Kidney capillary endothelial cell (primary cell): Measurements from ENCODE around the gene INSYN2B.
"Not testable (repeated sequence)": the region's sequence is repeated elsewhere in the genome, so short reads cannot be mapped to it uniquely, and the experiment has no call there.

Experiments used
- DNase-seq: peaks from one replicate; pipeline ENCODE4 v3.0.0-alpha.2; 2018; ENCODE audit warnings: low spot score

INSYN2B gene

DNA sequence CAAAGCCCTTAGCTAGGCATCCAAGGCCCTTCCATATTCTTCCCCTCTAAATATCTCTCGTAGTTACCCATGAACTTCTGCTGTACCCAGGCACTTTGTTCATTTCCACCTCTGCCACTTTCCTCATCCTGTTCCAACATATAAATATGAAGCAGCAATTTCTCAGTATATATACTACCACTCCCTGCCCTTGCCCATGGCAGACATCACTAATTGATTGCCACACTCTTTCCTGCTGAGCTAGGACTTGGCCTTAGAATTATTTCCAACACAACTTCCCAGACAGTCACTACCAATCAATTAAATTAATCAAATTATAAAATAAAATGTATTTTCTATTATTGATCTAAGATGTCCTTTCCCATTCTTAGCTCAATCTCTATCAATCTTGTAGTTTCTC is 8.5 kb downstream of the INSYN2B start:
- DNase-seq = peak; percentile 47

DNA sequence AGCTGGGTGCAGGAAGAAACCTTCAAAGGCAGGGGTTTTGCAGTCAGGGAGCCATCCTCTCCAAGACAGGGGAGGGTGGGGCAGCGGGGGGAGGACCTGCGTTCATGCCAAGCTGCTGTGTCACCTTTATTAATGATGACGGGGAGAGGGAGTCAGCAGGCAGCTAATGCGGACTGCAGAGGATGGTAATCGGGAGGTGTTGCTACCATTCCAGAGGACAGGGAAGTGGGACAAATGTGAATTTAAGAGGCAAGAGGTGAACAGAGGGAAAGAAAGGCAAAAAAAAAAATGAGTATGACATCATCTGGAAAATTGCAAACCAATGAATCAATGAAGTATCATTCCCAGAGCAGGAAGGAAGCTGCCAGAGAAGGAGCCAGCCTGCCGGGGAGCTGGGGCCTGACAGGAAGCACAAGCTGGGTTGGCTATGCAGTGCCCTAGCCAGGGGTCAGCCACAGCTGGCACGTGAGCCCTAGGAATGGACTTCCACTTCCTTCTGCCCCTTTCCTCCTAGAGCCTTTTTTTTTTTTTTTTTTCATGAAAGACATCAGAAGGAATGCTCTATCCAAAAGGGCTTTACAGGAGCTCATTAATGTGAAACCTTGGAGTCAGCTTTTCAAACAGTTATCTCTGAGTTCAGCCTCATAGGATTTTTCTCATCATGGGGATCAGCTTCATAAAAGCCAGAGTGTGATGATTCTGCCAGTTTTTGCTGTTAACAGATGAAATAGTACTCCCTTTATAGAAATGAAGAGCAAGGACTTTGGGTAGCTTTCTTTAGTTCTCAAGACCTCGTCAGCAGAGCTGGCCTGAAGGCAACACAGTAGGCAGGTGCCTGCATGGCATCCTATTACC is 9.2 kb downstream of the INSYN2B start:
- DNase-seq = peak; percentile 99

DNA sequence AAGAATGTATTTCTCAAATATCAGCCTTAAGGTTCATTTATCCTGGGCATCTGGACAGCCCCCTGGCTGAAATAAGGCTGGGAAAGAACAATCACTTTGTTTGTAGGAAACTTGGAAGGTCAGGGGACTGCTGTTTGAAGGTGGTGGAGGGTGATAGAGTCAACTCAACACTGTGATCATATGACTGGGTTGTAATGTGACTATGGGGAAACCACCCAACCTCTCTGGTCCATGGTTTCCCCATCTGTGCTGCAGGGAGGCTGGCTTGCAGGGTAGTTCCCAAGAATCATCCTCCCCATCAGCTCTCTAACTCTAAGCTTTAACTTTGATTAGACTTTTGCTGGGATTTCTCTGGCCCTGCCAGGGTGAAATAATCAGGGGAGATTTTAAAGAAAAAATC is 10.0 kb downstream of the INSYN2B start:
- no peak for DNase-seq

DNA sequence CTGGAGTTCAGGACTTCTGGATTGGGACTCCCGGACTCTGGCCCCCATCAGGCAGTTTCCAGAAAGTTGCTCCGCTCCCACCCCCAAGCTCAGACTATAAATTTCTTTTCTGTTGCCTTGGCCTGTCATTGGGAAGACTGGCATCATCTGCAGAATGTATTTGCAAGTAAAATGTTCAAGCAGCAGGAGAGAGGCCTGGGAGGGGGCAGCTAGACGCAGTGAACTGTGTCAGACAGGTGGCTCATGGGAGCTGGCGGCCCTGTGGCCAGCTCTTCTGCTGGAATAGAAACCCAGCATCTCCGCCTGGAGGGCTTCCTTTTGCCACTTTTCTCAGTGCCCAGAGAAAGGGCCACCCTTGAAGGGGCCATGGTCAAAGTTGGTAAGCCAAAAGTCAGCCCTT is 16.0 kb downstream of the INSYN2B start:
- DNase-seq = no peak

DNA sequence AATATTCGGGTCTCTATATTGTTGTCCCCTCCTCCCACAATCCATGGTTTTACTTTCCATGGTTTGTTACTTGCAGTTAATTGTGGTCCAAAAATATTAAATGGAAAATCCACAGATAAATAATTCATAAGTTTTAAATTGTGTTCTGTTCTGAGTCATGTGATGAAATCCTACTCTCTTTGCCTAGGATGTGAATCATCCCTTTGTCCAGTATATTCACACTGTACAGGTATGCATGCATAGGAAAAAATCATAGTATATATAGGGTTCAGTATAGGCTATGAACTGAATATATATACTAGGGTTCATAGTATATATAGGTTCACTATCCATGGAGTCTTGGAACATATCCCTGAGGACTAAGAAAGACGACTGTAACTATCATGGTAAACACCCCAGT is 19.6 kb downstream of the INSYN2B start:
- no peak for DNase-seq

DNA sequence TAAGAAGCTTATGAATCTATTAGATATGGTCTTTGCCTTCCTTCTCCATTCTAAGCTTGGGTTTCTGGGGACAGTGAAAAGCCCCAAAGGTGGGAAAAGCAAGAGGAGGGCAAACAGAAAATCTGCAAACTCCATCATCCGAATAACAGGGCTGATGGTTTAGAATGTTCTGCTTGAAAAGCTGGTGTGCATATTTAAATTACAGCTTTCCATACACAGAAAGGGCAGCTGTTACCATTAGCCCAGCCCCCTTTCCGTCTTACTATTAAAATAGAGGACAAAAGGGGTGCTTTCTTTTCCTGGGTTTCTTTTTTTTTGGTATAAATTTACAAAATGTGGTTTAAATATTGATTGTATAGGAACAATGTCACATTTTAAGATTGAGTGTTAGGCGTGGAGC is 22.0 kb downstream of the INSYN2B start:
- DNase-seq = no peak

DNA sequence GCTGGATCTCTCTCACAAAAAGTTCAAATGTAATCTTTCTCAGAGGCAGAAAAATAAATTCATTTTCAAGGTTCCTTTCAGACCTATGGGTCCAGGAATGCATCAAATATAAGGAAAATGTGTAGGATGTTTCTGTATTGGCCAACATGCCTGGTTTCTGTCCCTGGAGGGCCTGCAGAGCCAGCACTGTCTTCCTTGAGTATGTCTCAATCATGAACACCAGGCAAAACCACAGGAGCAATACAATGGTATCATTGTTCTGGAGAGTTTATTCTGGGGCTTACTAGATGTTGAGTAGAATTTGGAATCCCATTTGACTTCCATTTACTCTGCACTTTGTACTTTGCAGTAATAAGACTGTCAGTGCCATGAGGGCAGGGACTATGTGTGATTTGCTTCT is 23.5 kb downstream of the INSYN2B start:
- DNase-seq = no peak

DNA sequence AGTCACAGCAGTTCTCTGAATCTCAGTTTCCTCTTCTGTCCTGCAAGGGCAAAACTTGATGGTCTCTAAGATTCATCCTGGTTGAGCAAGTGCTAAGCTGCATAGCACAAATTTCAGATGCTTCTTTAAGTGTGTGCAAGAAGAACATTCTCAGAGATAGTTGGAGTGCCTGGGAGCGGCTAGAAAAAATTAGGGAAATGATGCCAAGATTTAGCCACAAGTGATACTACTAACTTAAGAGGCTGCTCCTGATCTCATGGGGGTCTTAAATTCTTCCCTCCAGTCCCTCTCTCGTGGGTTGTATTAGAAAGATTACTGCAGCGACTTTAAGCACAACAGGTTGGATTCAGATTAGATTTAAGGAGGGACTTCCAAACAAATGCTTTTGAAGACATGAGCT is 24.2 kb downstream of the INSYN2B start:
- DNase-seq = no peak

DNA sequence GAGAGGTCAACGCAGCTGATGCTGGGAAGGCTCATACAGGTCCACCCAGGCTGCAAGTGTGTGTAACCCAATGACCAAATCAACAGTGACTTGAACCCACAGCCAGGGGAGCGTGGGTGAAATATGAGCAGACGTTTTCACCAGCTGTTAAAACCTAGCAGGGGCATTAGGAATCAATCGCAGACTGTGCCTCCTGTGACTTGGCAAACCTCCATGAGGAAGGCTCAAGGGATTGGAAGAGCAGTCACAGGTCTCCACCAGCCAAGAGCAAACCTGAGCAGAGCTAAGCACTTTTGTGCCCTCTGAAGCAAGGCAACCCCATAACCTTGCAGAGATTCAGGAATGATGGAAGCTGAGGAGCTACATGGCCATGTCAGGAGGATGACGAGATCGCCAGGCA is 25.5 kb downstream of the INSYN2B start:
- no peak for DNase-seq

DNA sequence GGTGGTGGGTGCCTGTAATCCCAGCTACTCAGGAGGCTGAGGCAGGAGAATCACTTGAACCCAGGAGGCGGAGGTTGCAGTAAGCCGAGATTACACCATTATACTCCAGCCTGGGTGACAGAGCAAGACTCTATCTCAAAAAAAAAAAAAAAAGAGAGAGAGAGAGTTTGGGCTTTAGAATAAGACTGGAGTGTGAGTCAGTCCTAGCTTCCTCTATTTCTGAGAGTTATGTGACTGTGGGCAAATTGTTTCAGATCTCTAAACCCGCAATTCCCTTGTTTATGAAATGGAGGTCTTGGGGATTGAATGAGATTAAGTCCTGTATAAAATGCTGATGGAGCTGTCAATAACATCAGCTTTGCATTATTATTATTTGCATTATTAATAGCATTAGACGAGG is 27.1 kb downstream of the INSYN2B start:
- not testable (repeated sequence) for DNase-seq

DNA sequence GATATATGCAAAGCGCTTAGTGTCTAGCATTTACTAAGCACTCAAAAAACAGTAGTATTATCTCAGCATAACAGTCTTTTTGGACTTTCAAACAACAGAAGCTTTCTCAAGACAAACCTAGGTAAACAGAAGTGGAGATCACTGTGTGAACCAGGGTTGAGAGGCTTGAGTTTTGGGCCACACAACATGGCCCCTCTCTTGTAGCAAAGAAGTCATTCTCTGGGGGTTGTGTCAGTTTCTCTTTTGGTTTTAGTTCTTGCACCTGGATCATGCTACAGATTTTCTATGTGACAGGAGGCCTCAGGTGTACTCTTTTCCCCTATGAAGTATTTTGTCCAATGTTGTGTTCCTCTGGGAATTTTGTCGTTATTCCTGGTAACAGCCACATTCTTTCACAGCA is 30.0 kb downstream of the INSYN2B start:
- no peak for DNase-seq

DNA sequence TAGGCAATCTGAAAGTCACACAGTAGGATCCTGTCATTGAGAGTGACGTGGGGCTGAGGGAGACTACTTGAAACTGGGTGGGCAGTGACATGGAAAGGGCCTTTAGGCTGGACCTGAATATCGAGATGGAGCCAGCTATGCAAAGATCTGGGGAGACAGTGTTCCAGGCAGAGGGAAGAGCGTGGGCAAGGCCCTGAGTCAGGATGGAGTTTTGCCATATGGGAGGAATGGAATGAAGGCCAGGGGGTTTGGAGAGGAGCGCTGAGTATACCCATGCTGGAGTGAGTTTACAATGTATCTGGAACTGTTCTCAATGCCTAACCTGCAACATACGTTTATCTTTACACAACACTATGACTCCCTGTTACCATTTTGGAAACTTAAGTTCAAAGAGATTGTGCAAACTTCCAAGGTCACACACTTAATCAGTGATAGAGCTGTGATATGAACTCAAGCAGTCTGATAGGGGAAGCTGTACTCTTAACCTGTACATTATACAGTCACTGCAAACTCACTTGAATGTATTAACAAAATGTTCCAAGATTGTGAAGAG is 33.5 kb downstream of the INSYN2B start:
- DNase-seq = no peak

DNA sequence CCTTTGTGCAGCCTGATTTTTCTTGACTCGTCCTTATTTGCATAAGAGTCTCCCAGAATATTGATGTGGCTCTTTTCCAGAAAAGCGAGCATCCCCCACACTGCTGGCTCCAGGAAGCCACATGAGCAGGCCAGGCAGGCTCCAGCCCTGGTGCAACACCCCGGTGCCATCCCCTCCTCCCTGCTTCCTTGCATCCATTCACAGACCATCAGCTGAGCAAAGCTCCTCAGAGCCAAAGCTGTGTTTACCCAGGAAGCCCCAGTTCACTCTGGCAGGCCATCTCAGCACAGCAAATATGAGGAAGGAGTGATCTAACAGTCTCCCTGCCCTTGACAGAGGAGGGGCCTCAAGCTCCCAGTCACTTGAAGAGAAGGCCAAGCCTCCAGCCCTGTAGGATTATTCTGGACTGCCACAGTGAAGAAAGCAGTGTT is 34.4 kb downstream of the INSYN2B start:
- DNase-seq = peak; percentile 54

DNA sequence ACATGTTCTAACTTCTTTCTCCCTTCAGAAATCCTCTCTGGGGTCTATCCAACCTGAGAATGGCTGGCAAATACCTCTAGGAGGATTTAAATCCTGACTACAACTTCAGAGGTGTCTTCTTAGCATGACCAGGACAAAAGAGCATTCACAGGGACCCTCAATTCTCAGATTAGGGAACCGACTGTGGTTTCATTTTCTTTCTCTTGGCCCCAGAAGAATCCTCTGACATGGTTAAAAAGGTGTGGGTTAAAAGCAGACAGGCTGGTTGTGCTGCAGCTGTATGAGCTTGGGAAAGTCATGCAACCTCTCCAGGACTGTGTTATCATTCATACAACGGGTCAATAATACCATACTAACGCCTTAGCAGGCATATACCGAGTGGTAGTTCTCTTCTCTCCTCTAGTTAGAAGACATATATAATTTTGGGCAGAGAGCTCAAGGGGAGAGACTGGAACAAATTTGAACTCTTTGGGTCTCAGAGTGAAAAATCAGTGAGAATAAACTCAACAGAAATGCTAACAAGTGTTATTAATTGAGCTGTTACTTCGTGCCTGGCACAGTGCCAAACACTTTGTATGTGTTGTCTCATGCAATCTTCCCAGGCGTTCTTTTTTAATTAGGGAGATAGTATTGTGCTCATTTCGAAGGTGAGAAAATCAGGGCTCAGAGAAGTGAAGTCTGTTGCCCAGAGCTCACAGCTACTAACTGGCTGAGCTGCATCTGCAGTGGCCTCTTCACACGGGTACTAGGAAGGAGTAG is 35.2 kb downstream of the INSYN2B start:
- DNase-seq = no peak

DNA sequence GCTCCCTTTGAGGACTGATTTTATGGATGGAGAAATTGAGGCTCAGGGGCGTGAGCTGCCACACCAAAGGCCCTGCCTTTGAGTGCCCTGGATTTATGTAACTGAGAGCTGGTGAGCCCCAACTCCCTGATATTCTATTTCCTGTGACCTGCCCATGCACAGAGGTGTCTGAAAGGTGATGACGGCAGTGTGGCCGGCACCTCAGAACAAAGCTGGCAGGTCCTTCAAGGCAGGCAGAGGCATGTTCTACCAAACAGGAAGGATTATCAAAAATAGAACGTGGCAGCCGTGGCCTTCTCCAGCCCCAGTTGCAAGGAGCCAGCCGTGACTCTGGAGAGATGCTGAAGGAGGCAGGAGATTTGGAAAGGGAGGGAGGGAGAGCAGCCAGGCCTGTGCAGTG is 36.2 kb downstream of the INSYN2B start:
- no peak for DNase-seq

DNA sequence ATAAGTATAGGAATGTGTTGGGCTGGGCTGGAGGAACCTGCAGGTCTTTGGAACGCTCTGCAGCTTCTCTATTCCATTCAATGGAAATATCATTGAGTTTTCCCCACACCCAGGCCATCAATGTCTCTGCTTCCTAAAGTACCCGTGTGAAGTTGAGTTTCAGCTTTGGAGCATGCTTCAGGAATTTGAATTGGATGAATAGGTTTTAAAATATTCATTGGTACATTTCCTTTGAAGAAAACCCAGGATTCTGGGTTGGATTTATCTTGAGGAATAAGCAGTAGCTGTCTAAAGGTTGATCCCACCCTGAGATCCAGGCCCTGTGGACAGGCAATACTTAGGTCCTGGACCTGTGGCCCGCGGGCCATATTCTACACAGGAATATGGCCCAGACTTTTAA is 37.3 kb downstream of the INSYN2B start:
- no peak for DNase-seq

DNA sequence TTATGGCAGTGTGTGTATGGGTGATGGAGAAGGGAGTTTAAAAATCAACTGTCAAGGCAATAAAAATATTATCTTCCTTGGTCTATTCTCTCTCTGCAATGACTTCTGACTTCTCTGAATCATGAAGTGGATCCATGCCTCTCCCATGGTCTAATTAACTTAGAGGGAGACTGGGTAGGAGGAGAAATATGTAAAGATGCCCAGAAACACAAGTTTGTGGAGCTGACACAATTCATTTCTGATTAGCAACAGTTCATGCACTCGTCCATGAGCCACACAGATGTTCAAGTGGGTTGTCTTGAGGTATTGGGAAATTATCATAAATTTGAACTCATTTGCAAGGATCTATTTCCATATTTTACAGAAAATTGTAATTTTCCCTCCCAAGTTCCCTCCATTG is 38.1 kb downstream of the INSYN2B start:
- no peak for DNase-seq

DNA sequence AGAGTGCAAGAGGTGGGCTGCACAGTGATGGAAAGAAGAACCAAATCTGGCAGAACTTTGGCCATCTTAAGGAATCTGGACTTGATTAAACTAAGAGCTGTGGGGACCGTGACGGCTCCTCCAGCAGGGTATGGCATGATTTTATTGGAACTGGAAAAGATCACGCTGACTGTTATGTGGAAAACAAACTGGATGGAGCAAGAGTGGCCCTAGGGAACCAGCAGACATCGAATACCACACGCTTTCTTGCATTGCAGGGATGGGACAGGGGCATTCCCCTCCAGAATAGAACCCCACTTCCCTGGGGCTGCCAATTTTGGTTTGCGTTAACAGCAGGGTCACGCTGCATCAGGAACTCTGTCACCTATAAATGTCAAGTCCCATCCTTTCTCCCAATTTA is 38.8 kb downstream of the INSYN2B start:
- DNase-seq = no peak

DNA sequence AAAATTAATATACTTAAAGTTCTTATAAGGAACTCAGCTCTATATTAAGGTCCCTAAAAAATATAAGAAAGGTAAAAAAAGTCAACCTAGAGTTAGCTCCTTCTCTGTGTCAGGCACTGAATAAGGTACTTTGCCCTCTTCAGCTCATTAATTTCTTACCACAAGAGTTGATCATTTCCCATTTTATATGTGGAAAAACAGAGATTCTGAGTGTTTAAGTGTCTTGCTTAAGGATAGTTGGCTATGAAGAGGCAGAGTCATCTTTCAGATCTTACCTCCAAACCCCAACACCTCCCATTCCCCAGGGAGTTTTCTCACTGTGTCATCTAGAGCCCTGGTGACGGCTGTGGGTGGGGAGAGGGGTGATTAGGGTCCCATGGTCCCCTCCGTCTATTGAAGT is 40.6 kb downstream of the INSYN2B start:
- no peak for DNase-seq

DNA sequence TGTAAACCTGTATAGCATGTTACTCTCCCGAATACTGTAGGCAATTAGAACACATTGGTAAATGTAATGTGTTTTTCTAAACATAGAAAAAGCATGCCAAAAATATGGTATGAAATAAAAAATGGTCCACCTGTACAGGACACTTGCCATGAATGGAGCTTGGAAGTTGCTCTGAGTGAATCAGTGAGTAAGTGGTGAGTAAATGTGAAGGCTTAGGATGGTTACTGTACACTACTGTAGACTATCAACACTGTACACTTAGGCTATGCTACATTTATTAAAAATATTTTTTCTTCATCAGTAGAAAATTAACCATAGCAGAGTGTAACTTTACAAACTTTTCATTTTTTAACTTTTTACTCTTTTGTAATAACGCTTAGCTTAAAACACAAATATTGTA is 41.9 kb downstream of the INSYN2B start:
- DNase-seq = no peak

DNA sequence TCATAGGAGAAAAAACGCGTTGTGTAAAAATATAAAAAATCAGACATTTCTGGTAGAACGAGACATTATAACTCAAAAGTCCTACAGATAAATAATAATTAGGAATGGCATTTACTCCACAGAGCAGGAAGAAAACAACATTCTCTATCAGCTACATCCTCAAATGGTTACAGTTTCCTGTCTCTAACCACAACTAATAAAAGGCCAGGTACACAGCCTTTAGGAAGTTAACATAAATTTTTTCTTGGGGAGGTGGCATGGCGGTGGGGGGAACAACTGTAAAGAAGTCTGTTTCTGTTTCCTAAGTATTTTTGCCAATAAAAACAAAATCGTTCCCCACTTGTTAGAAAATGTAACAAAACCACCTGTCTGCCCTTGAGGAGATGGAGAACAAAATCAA is 44.5 kb downstream of the INSYN2B start:
- DNase-seq = no peak

DNA sequence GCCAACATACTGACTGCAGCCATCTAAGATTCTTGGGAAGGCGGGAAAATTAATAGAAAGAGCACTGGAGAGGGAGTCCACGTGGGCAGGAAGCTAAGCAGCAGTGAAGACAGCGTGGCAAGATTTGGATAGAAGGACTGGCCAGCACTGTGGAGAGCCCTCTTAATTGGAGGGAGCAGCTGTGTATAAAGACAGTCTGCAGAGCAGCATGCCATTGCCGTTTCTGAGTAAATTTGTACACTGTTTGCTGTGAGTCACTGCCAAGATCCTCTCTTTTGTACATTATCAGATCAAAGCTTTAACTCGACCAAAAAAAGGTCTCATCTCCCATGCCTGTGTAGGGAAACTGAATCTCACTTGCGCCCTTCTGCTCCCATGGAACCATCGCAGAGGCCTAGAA is 45.3 kb downstream of the INSYN2B start:
- no peak for DNase-seq

DNA sequence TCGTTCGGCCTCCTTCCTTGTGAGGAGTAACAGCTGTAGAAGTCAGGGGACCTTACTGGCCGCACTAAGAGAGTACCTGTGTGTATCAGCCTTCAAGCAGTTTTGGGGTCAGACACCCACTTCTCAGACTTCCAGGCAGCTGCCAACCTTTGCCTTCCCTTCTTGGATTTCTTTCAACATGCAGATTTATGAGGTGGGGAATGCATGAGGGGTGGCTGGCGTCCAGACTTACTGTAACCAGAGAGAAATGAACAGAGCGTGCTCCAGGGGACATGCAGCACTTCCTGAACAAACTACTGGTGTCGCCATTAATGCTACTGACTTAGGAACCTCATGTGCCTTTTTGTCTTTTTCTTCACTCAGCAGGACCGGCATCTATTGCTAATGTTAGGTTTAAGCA is 46.7 kb downstream of the INSYN2B start:
- DNase-seq = no peak
